Epithelial cell of prostate (primary cell): Measurements from ENCODE around the gene NARS2.
"Not testable (repeated sequence)": the region's sequence is repeated elsewhere in the genome, so short reads cannot be mapped to it uniquely, and the experiment has no call there.

ENCODE experiments used
- DNase-seq: peaks from one replicate; pipeline ENCODE4 v3.0.0-alpha.2; 2011; ENCODE audit warnings: low read depth, low spot score
- H3K27ac ChIP-seq: fragments of 450-650 bp; 2 replicates; pipeline ENCODE4 v1.5.1; 2017; ENCODE audit warnings: mild to moderate bottlenecking

The NARS2 gene

GRCh38 chr11:78583889-78584288 is 9.2 kb upstream of the NARS2 start:
- no peak for DNase-seq
- no peak overlapping the region for H3K27ac ChIP-seq

GRCh38 chr11:78577495-78577894 is 2.8 kb upstream of the NARS2 start:
- DNase-seq: no peak

GRCh38 chr11:78576549-78577097 is 2.0 kb upstream of the NARS2 start:
- no peak overlapping the region for H3K27ac ChIP-seq
- DNase-seq: no peak

More at GRCh38 chr11:78577495-78577894, 2.8 kb upstream of the NARS2 start:
- H3K27ac ChIP-seq: no peak overlapping the region

GRCh38 chr11:78575478-78575877 is 814 bp upstream of the NARS2 start:
- H3K27ac ChIP-seq: peak overlapping the region; percentile 44

GRCh38 chr11:78573681-78574080 is 983 bp downstream of the NARS2 start:
- no peak overlapping the region for H3K27ac ChIP-seq

More at GRCh38 chr11:78575478-78575877, 814 bp upstream of the NARS2 start:
- no peak for DNase-seq

GRCh38 chr11:78573271-78573670 is 1.4 kb downstream of the NARS2 start:
- no peak overlapping the region for H3K27ac ChIP-seq
- DNase-seq: no peak

More at GRCh38 chr11:78573681-78574080, 983 bp downstream of the NARS2 start:
- DNase-seq: no peak

- no peak for DNase-seq
- H3K27ac ChIP-seq: no peak overlapping the region
These were observed 2.3 kb downstream of the NARS2 start for GRCh38 chr11:78572394-78572793.

- H3K27ac ChIP-seq: no peak overlapping the region
- no peak for DNase-seq
These were observed 4.6 kb downstream of the NARS2 start for GRCh38 chr11:78570031-78570430.

- DNase-seq: no peak
- peak overlapping the region; percentile 23 for H3K27ac ChIP-seq
These were observed 7.5 kb downstream of the NARS2 start for GRCh38 chr11:78567209-78567608.

GRCh38 chr11:78564490-78565467 is 9.9 kb downstream of the NARS2 start:
- no peak for DNase-seq
- H3K27ac ChIP-seq: no peak overlapping the region

GRCh38 chr11:78564037-78564436 is 10.6 kb downstream of the NARS2 start:
- DNase-seq, H3K27ac ChIP-seq: not testable (repeated sequence)

GRCh38 chr11:78563090-78563489 is 11.6 kb downstream of the NARS2 start:
- DNase-seq: not testable (repeated sequence)
- H3K27ac ChIP-seq: peak overlapping the region; percentile 6

GRCh38 chr11:78562398-78562797 is 12.3 kb downstream of the NARS2 start:
- no peak for DNase-seq
- H3K27ac ChIP-seq: peak overlapping the region; percentile 6

- H3K27ac ChIP-seq: no peak overlapping the region
- DNase-seq: no peak
These were observed 13.7 kb downstream of the NARS2 start for GRCh38 chr11:78560826-78561484.

GRCh38 chr11:78560153-78560552 is 14.5 kb downstream of the NARS2 start:
- no peak for DNase-seq
- H3K27ac ChIP-seq: no peak overlapping the region

- H3K27ac ChIP-seq: no peak overlapping the region
- DNase-seq: no peak
These were observed 17.4 kb downstream of the NARS2 start for GRCh38 chr11:78557236-78557635.

- H3K27ac ChIP-seq: no peak overlapping the region
- no peak for DNase-seq
These were observed 19.1 kb downstream of the NARS2 start for GRCh38 chr11:78555592-78555991.

GRCh38 chr11:78552881-78553280 is 21.8 kb downstream of the NARS2 start:
- no peak overlapping the region for H3K27ac ChIP-seq
- DNase-seq: no peak

GRCh38 chr11:78552139-78552538 is 22.5 kb downstream of the NARS2 start:
- H3K27ac ChIP-seq, DNase-seq: not testable (repeated sequence)

GRCh38 chr11:78551066-78551465 is 23.6 kb downstream of the NARS2 start:
- no peak for DNase-seq
- no peak overlapping the region for H3K27ac ChIP-seq
